Brain pericyte (primary cell): ENCODE measurements around the gene TPO.

Experiments used
- DNase-seq: peaks from one replicate; pipeline ENCODE4 v3.0.0-alpha.2; 2012; ENCODE audit warnings: low read depth, low spot score

TPO gene

GRCh38 chr2:1448009-1448408 is 34.7 kb downstream of the TPO start:
- no peak for DNase-seq

GRCh38 chr2:1450915-1451314 is 37.7 kb downstream of the TPO start:
- DNase-seq: no peak

GRCh38 chr2:1451422-1451821 is 38.2 kb downstream of the TPO start:
- no peak for DNase-seq

- DNase-seq: no peak
Measured at GRCh38 chr2:1453561-1453960, 40.3 kb downstream of the TPO start.

- DNase-seq: no peak
Measured at GRCh38 chr2:1454346-1454745, 41.1 kb downstream of the TPO start.

GRCh38 chr2:1455466-1455865 is 42.2 kb downstream of the TPO start:
- DNase-seq: no peak

- DNase-seq: no peak
Measured at GRCh38 chr2:1458432-1458831, 45.2 kb downstream of the TPO start.

- no peak for DNase-seq
Measured at GRCh38 chr2:1459727-1460126, 46.5 kb downstream of the TPO start.

GRCh38 chr2:1460851-1461418 is 47.7 kb downstream of the TPO start:
- no peak for DNase-seq

- no peak for DNase-seq
Measured at GRCh38 chr2:1461507-1462390, 48.5 kb downstream of the TPO start.

GRCh38 chr2:1462994-1463393 is 49.7 kb downstream of the TPO start:
- DNase-seq: no peak

GRCh38 chr2:1472350-1472749 is 59.1 kb downstream of the TPO start:
- no peak for DNase-seq

GRCh38 chr2:1476617-1477195 is 63.4 kb downstream of the TPO start:
- DNase-seq: no peak

GRCh38 chr2:1477196-1478040 is 64.2 kb downstream of the TPO start:
- no peak for DNase-seq

- DNase-seq: no peak
Measured at GRCh38 chr2:1478311-1479305, 65.3 kb downstream of the TPO start.

- DNase-seq: no peak
Measured at GRCh38 chr2:1479346-1479745, 66.1 kb downstream of the TPO start.

- no peak for DNase-seq
Measured at GRCh38 chr2:1480671-1481076, 67.4 kb downstream of the TPO start.

GRCh38 chr2:1481406-1482252 is 68.4 kb downstream of the TPO start:
- DNase-seq: no peak

- no peak for DNase-seq
Measured at GRCh38 chr2:1482253-1482675, 69.0 kb downstream of the TPO start.

- DNase-seq: no peak
Measured at GRCh38 chr2:1482981-1483380, 69.7 kb downstream of the TPO start.
